ENCODE results near the gene VOPP1. TPM values are rescaled to one million over a fixed set of nuclear protein-coding genes. Genes with fewer than 3 reads are reported as not detected.

The VOPP1 gene
- total and polyA plus RNA-seq, 2 donors (not counting 1 experiment from before 2014, with no cell fraction given), result 52.1 to 70.7 TPM

GRCh38 chr7:55550010-55550663, 22.2 kb downstream of the VOPP1 start:
- Histone ChIP-seq H3K27ac (ENCODE audit: insufficient read depth, low read length) (no peak overlapping the region), H3K4me3 (replicated peaks in 1 of 4; ENCODE audit: control extremely low read depth in 1 of 4, insufficient read depth in 1 of 4, low read depth in 3 of 4, low read length in 4 of 4) (no peak overlapping the region), H3K9me3 (ENCODE audit: control insufficient read depth, insufficient read depth, low read depth, low read length) (no peaks in the 10 kb centered on the region), H3K27me3 (ENCODE audit: control insufficient read depth, insufficient read depth, low read length) (no peaks in the 10 kb centered on the region), H3K4me1 (ENCODE audit: control insufficient read depth, extremely low read depth, insufficient read depth, low read length) (peaks cover 8% of the 10 kb centered on the region), H3K79me2 (ENCODE audit: control insufficient read depth, insufficient read depth, low read length) (peaks cover 52% of the 10 kb centered on the region), H3K9ac (ENCODE audit: insufficient read depth, low read length) (no peak overlapping the region), H3K36me3 (ENCODE audit: control insufficient read depth, insufficient read depth, low read length) (no peaks in the 10 kb centered on the region), H3K4me2 (ENCODE audit: extremely low read depth, insufficient read depth, low read length) (no peak overlapping the region), H2AFZ (ENCODE audit: low read length) (no peak overlapping the region), H4K20me1 (ENCODE audit: control insufficient read depth, extremely low read depth, insufficient read depth, low read length) (no peaks in the 10 kb centered on the region)
- no peak for DNase-seq (ENCODE audit: low read depth in 2 of 2)
- no peak for TF ChIP-seq CTCF (conservative IDR thresholded peaks at IDR 0.05 in 1 of 2, IDR thresholded peaks at IDR 0.05 in 1 of 2; ENCODE audit: low read depth in 1 of 2, low read length in 2 of 2)
- TF ChIP-seq EZH2 (IDR thresholded peaks at IDR 0.05; ENCODE audit: low read length, missing control alignments), result no peak

DNA sequence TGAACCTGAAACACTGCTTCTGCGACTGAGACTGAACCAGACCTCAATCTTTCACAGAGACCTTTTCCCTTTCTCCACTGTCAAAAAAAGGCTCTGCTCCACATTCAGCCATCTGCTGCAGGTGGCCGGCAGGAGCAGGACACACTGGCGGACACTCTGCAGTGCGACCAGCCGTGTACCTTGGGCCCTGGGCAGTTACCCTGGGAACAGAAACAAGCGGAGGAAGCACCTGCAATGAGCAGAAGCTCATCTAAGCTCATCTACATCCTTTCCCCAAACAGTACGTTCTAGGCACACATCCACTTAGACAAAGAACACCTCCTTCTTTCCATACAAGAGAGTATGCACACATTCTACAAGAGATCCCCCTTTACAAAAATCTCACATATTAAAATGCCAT, 22.8 kb downstream of the VOPP1 start:
- DNase-seq (ENCODE audit: low read depth in 2 of 2), result no peak

DNA sequence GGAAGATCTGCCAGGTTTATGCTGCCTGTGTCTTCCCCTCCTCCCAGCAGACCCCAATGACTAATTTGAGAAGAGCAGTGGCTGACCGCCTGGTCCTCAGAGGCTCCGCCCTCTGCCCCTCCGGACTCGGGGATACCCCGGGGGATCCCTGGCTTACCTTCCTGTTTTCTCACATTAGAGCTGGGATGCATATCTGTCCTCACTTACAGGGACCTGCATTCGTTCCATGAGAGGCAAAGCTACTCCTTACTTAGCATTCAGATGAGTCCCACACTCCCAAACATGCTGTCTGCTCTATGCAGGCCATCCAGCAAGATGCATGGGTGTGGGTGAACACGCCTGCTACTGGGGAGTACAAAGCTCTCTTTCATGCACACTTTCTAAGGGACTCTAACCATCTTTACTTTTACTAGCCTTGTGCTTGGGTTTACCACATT, 24.0 kb downstream of the VOPP1 start:
- H3K27me3 ChIP-seq (ENCODE audit: control insufficient read depth, insufficient read depth, low read length), result no peaks in the 10 kb centered on the region
- no peak for DNase-seq (ENCODE audit: low read depth in 2 of 2)
- no peak overlapping the region for H3K27ac ChIP-seq (ENCODE audit: insufficient read depth, low read length)
- H3K79me2 ChIP-seq (ENCODE audit: control insufficient read depth, insufficient read depth, low read length), result peaks cover 50% of the 10 kb centered on the region
- no peak overlapping the region for H3K9ac ChIP-seq (ENCODE audit: insufficient read depth, low read length)
- no peak overlapping the region for H3K4me2 ChIP-seq (ENCODE audit: extremely low read depth, insufficient read depth, low read length)
- H3K4me1 ChIP-seq (ENCODE audit: control insufficient read depth, extremely low read depth, insufficient read depth, low read length), result peaks cover 8% of the 10 kb centered on the region
- no peak overlapping the region for H2AFZ ChIP-seq (ENCODE audit: low read length)
- no peaks in the 10 kb centered on the region for H4K20me1 ChIP-seq (ENCODE audit: control insufficient read depth, extremely low read depth, insufficient read depth, low read length)
- no peaks in the 10 kb centered on the region for H3K36me3 ChIP-seq (ENCODE audit: control insufficient read depth, insufficient read depth, low read length)
- no peaks in the 10 kb centered on the region for H3K9me3 ChIP-seq (ENCODE audit: control insufficient read depth, insufficient read depth, low read depth, low read length)
- TF ChIP-seq CTCF (conservative IDR thresholded peaks at IDR 0.05 in 1 of 2, IDR thresholded peaks at IDR 0.05 in 1 of 2; ENCODE audit: low read depth in 1 of 2, low read length in 2 of 2) (no peak), EZH2 (IDR thresholded peaks at IDR 0.05; ENCODE audit: low read length, missing control alignments) (no peak)
- H3K4me3 ChIP-seq (replicated peaks in 1 of 4; ENCODE audit: control extremely low read depth in 1 of 4, insufficient read depth in 1 of 4, low read depth in 3 of 4, low read length in 4 of 4), result no peak overlapping the region

More for the DNA sequence above, 22.8 kb downstream of the VOPP1 start:
- no peak overlapping the region for H3K27ac ChIP-seq (ENCODE audit: insufficient read depth, low read length)
- H3K4me1 ChIP-seq (ENCODE audit: control insufficient read depth, extremely low read depth, insufficient read depth, low read length), result peaks cover 8% of the 10 kb centered on the region
- no peak overlapping the region for H3K4me2 ChIP-seq (ENCODE audit: extremely low read depth, insufficient read depth, low read length)
- H3K9ac ChIP-seq (ENCODE audit: insufficient read depth, low read length), result no peak overlapping the region
- H3K27me3 ChIP-seq (ENCODE audit: control insufficient read depth, insufficient read depth, low read length), result no peaks in the 10 kb centered on the region
- H3K4me3 ChIP-seq (replicated peaks in 1 of 4; ENCODE audit: control extremely low read depth in 1 of 4, insufficient read depth in 1 of 4, low read depth in 3 of 4, low read length in 4 of 4), result no peak overlapping the region
- no peaks in the 10 kb centered on the region for H3K36me3 ChIP-seq (ENCODE audit: control insufficient read depth, insufficient read depth, low read length)
- H3K79me2 ChIP-seq (ENCODE audit: control insufficient read depth, insufficient read depth, low read length), result peaks cover 53% of the 10 kb centered on the region
- TF ChIP-seq EZH2 (IDR thresholded peaks at IDR 0.05; ENCODE audit: low read length, missing control alignments), result no peak
- TF ChIP-seq CTCF (conservative IDR thresholded peaks at IDR 0.05 in 1 of 2, IDR thresholded peaks at IDR 0.05 in 1 of 2; ENCODE audit: low read depth in 1 of 2, low read length in 2 of 2), result no peak
- H2AFZ ChIP-seq (ENCODE audit: low read length), result no peak overlapping the region
- no peaks in the 10 kb centered on the region for H3K9me3 ChIP-seq (ENCODE audit: control insufficient read depth, insufficient read depth, low read depth, low read length)
- no peaks in the 10 kb centered on the region for H4K20me1 ChIP-seq (ENCODE audit: control insufficient read depth, extremely low read depth, insufficient read depth, low read length)
